Neutrophil (primary cell): ENCODE results near the gene GADL1.
A peak's percentile ranks its signal among the peaks of the same experiment; 100 is the strongest.

Source experiments
- H3K27ac ChIP-seq: fragments of 200-600 bp; sonication (generic); 2 replicates; pipeline ENCODE4 v1.5.1; 2016; ENCODE audit warnings: mild to moderate bottlenecking, moderate library complexity
- H3K27me3 ChIP-seq: fragments of 200-600 bp; sonication (generic); 2 replicates; pipeline ENCODE4 v1.6.0; 2016; ENCODE audit warnings: mild to moderate bottlenecking
- H3K36me3 ChIP-seq: fragments of 200-600 bp; sonication (generic); 2 replicates; pipeline ENCODE4 v1.5.1; 2017
- H3K4me1 ChIP-seq, 2 experiments: fragments of 200-600 bp in 1 of 2; sonication (generic) in 1 of 2; 1 replicate in 1 of 2; 2 replicates in 1 of 2; pipeline versions ENCODE4 v1.5.1 to v1.6.1; 2013 to 2016; ENCODE audit warnings: low read depth in 1 of 2, low read length in 1 of 2, mild to moderate bottlenecking in 1 of 2, moderate library complexity in 1 of 2; ENCODE audit not compliant: control insufficient read depth in 1 of 2, insufficient read depth in 1 of 2
- H3K4me3 ChIP-seq, 2 experiments: fragments of 200-600 bp in 1 of 2; sonication (generic) in 1 of 2; 1 replicate in 1 of 2; 2 replicates in 1 of 2; pipeline ENCODE4 v1.5.1; 2013 to 2016; ENCODE audit warnings: low read depth in 1 of 2, low read length in 1 of 2, mild to moderate bottlenecking in 1 of 2, moderate library complexity in 1 of 2
- H3K9me3 ChIP-seq: fragments of 200-600 bp; sonication (generic); 2 replicates; pipeline ENCODE4 v1.5.1; 2016
- CTCF ChIP-seq: fragments of 200-600 bp; sonication (generic); IDR thresholded peaks from 2 replicates; pipeline ENCODE4 v1.5.1; 2016; ENCODE audit warnings: antibody characterized with exemption

The GADL1 gene

DNA sequence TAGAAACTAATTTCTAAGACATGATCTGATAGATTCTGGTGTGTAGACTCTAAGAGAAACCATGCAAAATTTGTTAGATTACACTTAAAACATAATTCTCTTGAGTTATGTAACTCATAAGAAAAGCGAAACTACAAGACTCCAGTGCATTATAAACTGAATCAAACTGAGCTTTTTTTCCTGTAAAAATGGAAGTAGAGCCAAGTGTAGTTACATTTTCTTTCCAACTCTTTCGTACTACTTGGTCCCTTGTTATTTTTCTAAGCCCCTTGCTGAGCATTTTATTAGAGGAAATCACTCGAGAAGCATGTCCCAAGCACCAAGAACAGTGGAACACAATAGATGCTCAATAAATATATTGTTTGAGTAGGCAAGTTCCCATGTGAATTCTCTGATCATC, 130.2 kb downstream of the GADL1 start:
- no peak for TF ChIP-seq CTCF
- Histone ChIP-seq H3K27ac (peak overlapping the region; percentile 64), H3K4me3 (no peak overlapping the region), H3K4me1 (peaks cover 28 to 39% of the 10 kb centered on the region in 2 experiments), H3K27me3 (no peaks in the 10 kb centered on the region), H3K9me3 (no peaks in the 10 kb centered on the region), H3K36me3 (no peaks in the 10 kb centered on the region)

GRCh38 chr3:30761374-30761773, 133.1 kb downstream of the GADL1 start:
- TF ChIP-seq CTCF: no peak
- no peak overlapping the region for H3K27ac ChIP-seq
- no peaks in the 10 kb centered on the region for H3K36me3 ChIP-seq
- H3K27me3 ChIP-seq: no peaks in the 10 kb centered on the region
- peaks cover 28 to 34% of the 10 kb centered on the region in 2 experiments for H3K4me1 ChIP-seq
- no peaks in the 10 kb centered on the region for H3K9me3 ChIP-seq
- no peak overlapping the region for H3K4me3 ChIP-seq

GRCh38 chr3:30760737-30761136, 133.7 kb downstream of the GADL1 start:
- TF ChIP-seq CTCF: no peak

GRCh38 chr3:30760040-30760695, 134.3 kb downstream of the GADL1 start:
- Histone ChIP-seq H3K36me3 (no peaks in the 10 kb centered on the region), H3K4me3 (no peak overlapping the region), H3K27ac (no peak overlapping the region), H3K9me3 (no peaks in the 10 kb centered on the region), H3K4me1 (peaks cover 17 to 22% of the 10 kb centered on the region in 2 experiments), H3K27me3 (no peaks in the 10 kb centered on the region)
- TF ChIP-seq CTCF: no peak

More at GRCh38 chr3:30760737-30761136, 133.7 kb downstream of the GADL1 start:
- Histone ChIP-seq H3K4me1 (peaks cover 23 to 28% of the 10 kb centered on the region in 2 experiments), H3K36me3 (no peaks in the 10 kb centered on the region), H3K4me3 (no peak overlapping the region), H3K27ac (no peak overlapping the region), H3K27me3 (no peaks in the 10 kb centered on the region), H3K9me3 (no peaks in the 10 kb centered on the region)

DNA sequence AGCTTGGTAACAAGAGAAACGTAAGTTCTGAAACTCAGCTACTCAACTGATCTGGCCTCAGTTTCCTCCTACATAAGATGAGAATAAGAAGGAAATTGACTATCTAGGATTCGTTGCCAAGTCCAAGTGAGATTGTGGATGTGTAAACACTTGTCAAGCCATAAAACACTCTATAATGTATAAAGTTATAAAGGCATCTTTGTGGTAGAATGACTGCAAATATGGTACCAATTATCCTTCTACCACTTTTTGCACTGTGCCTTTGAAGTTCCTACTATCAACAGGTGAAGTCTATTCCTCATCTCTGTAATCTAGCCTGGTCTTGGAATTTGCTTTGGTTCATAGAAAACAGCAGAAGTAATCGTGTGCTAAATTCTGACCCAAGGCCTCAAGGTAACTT, 138.2 kb downstream of the GADL1 start:
- H3K27me3 ChIP-seq: no peaks in the 10 kb centered on the region
- no peak overlapping the region for H3K27ac ChIP-seq
- H3K4me1 ChIP-seq: peaks cover 14 to 23% of the 10 kb centered on the region in 2 experiments
- H3K4me3 ChIP-seq: no peak overlapping the region
- H3K36me3 ChIP-seq: no peaks in the 10 kb centered on the region
- H3K9me3 ChIP-seq: no peaks in the 10 kb centered on the region
- no peak for TF ChIP-seq CTCF
